Fibroblast of the conjunctiva (primary cell): Measurements from ENCODE around the gene SIVA1.
"Not testable (repeated sequence)": the region's sequence is repeated elsewhere in the genome, so short reads cannot be mapped to it uniquely, and the experiment has no call there.

Experiments
- DNase-seq: peaks from one replicate; pipeline ENCODE4 v3.0.0-alpha.2; 2010; ENCODE audit warnings: low read depth

SIVA1 gene

GRCh38 chr14:104734991-104735779, 17.8 kb upstream of the SIVA1 start:
- DNase-seq = no peak

DNA sequence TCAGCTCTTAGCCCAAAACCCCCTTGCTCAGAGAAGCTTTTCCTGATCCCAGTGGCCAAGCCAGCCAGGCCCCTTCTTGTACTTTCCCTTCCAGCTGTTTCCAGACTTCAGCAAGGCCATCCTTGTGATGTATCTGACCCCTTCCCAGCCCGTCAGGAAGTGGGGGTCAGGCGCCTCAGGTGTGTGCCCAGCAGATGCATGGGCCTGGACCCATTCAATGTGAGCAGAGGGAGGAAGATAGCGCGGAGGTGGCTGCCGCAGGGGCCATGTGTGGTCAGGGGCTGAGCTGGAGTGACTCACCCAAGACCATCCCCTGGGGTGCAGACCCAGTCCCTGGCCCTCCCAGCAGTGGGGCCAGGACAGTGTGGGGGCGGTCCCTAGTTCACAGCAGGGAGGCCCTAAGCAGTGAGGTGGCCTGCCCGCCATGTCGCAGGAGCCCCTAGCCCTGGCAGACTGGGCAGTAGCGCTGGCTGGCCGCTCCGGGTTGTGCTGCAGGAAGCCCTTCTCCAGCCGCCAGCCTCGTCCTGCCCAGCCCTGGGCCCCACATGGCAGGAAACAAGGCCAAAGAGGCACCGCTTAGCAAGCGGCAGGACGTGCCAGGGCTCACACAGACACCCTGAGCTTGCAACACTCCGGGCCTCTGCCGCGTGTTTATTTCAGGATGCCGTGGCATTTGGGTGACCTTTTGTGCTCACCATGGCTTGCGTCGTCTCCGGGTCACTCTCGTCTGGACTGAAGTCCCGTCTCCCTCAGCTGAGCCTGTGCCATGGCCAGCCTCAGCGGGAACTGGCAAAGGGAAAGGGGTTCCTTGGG, 16.9 kb upstream of the SIVA1 start:
- DNase-seq = peak; percentile 31

DNA sequence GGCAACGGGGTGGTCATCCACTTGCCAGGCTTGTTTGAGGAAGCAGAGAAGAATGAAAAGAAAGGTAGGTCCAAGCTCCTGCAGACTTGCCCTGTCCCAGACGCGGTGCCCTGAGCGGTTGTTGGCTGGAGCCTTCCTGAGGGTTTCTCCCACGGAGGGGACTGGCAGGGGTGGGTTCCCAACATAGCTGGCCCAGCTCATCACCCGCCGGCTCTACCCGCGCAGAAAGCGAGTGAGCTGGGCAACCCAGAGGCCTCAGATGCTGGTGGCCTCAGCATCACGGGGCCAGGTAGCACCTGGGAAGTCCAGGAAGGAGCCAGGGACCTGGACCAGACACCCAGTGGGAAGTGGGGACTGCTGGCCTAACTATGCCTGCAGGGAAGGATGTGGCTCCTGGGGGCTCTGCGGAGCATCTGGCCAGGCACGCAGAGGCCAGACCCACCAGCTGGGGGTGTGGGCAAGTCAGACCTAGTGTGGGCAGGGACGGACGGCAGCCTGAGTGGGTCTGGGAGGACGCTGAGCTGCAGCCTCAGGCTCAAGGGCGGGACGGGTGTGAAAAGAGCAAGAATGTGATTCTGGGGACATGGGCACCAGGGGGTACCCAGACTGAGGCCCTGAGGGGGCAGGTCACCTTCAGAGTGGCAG, 14.4 kb upstream of the SIVA1 start:
- DNase-seq = no peak

DNA sequence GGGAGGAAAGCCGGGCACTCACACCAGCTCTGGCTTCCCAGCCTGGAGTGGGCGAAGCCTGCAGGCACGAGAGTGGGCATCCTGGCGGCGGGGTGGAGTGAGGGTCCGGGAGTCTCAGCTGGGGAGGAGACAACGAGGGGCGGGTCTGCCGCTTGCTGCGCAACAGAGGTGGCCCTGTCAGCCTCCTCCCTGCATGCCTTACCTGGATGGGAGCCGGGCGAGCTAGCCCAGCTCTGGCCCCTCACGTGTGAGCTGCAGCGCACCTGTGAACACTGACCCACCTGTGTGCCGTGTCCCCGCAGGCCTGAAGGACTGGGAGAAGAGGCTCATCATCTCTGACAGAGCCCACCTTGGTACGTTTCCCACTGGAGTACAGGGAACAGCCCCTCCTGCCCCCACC, 13.9 kb upstream of the SIVA1 start:
- DNase-seq = no peak

DNA sequence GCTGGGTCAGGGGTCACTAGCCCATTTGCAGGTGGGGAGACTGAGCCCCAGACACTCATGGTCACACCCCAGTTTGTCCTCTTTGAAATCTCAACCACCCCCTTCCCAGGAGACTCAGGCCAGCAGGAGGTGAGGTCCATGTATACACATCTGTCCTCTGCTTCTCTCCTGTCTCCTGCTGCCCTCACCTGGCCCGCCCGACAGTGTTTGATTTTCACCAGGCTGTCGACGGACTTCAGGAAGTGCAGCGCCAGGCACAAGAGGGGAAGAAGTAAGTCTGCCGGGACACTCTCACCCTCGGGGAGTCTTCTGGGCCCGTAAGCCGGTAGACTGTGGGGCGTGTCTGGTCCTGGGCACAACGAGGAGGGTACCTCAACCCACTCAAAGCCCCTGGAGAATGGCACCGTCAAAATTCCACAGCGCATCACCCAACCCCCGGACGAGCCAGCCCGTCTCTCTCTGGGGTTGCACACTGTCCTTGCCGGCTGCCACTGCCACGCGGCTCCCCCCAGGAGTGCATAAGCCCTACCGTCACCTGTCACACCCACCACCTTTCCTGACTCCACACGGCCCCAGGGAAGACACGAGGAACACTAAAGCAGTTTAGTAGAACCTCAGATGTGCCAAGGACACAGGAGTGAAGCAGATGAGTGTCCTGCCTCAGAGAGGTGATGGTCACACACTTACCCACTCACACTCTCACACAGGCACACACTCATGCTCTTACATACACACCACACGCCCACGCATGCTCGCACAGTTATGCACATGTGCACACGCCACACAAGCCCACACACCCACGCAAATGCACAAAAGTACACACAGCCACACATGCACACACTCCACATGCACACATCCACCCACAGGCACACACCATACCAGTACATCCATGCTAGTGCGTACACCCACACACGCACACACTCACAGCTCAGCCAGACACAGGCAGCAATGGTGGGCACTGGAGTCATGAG, 13.1 kb upstream of the SIVA1 start:
- no peak for DNase-seq

DNA sequence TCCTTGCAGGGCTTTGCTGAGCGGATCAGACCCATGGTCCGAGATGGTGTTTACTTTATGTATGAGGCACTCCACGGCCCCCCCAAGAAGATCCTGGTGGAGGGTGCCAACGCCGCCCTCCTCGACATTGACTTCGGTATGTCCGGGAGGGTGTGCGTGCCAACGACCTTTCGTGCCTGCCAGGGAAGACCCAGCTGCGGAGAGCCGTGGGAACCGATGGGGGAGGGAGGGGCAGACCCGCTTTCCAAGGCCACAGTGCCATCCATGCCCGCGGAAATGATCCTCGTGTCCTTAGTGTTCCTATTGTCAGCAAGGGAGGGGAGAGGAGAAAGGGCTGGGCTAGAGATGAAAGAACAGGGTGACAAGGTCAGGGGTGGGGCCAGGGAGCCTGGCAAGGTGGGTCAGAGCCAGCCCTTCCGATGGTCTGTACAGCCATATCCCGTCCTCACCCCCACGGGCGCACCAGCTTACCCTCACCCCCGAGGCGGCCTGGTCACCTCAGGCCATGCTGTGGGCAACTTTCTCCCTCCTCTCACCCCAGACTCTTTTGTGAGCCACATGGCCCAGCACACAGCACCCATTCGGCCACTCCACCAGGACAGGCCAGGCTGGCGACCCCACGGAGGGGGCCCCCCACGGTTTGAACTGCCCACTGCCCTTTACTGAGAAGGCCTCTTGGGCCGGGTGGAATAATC, 11.7 kb upstream of the SIVA1 start:
- DNase-seq = no peak

DNA sequence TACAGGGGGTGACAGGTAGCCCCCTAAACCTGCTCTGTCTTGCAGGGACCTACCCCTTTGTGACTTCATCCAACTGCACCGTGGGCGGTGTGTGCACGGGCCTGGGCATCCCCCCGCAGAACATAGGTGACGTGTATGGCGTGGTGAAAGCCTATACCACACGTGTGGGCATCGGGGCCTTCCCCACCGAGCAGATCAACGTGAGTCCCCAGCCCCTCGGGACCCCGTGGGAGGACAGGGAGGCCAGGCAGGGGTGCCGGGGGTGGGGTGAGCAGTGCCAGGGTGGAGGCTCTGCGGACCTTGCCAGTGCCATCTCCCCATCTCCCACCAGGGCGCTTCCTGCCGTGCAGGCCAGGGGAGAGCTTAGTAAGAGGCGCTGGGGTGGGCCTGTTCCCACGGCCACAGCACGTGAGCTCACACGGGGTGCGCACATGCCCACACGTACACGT, 11.1 kb upstream of the SIVA1 start:
- DNase-seq = no peak

GRCh38 chr14:104742586-104743455, 10.1 kb upstream of the SIVA1 start:
- DNase-seq = no peak

DNA sequence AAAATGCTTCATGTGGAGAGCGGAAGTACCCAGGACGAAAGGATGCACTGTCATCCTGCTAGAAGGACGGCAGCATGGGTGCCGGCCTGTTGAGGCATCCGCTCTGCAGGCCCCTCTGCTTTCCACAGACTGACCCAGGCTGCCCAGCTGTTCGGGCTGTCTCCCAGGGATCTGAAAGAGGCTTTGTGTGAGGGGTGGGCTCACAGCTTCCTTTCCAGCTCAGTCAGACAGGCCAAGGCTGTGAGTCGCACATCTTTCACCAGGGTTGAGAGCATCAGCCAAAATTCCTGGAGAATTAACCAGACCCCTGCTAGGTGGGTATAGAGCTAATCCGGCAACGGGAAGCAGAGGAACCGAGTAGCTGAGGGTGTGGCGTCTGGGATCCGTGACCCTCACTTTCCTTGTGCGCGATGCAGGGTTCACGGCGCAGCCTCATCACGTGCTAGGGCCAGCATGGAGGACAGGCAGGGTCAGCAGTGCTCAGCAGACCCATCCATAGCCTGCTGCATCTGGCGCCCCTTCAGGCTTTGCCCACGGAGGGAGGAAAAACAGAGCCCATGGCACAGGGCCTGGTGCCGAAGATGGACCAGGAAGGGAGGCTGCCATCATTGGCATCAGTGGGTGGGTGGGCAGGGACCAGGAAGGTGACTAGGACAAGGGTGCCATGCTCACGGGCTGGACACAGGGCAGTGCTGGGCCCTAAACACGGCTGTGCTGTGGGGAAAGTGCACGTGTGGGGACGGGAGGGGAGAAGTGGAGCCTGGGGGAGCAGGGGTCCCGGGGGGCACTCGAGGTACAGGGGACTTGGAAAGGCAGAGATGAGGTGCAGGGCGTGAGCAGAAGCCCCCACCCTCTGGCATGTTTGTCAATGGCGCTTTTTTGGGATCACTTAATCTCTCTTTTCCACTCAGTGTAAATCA, 9.2 kb upstream of the SIVA1 start:
- DNase-seq = no peak

GRCh38 chr14:104744484-104744883, 8.5 kb upstream of the SIVA1 start:
- DNase-seq = no peak

DNA sequence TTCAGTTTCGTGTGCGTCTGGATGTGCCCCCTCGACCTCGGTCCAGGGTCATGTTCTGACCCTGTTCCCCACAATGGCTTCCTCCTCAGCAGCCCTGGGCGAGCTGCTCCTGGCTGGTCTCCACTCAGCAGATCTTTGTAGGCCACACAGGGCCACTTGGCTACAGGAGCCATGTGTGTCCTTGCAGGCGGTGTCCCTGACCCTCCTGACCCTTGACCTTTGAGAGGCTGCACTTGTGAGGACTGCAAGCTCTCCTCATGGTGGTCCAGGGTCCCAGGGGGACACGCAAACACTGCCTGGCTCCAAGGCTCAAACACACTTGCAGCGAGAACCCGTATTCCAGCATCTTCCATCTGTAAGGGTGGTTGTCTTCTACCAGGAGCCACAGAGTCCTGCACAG, 7.5 kb upstream of the SIVA1 start:
- DNase-seq = no peak

DNA sequence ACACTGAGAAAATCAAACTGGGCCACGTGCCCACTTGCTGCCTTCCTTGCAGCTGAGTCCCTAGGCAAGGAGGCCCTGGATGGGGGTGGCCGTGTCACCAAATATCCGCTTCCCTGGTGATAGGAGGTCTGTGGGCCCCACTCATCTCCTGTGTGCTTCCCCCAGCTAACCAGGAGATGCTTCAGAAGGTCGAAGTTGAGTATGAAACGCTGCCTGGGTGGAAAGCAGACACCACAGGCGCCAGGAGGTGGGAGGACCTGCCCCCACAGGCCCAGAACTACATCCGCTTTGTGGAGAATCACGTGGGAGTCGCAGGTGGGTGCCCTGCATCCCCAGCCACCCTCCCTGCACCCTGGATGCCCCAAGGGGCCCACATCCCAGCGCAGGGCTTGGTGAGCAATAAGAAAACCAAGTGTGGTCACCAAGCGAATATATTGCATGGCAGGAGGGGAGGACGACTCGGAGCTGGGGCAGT, 6.8 kb upstream of the SIVA1 start:
- no peak for DNase-seq

- DNase-seq = no peak
Observed at GRCh38 chr14:104746934-104747481, 5.9 kb upstream of the SIVA1 start.

DNA sequence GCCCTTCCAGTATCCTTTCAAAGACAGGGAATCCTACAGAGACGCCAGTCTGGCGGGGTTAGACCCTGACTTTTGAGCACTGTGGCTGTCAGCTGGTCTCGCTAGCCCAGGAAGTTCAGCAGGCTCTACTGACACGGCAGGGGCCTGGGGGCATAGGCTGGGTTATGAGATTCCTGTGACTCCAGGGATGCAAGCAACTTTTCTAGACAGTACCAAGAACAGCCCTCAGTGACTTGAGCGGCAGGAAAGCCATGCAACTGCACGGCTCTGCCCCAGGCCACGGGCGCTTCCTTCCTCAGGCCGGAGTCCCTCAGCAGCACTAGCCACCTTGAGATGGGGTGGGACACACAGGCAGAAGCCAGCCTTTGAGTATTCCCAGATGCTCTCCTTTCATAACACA, 5.1 kb upstream of the SIVA1 start:
- DNase-seq = no peak

GRCh38 chr14:104749111-104749649, 3.8 kb upstream of the SIVA1 start:
- peak; percentile 34 for DNase-seq

- DNase-seq = no peak
Observed at GRCh38 chr14:104750056-104750752, 2.7 kb upstream of the SIVA1 start.

- DNase-seq = not testable (repeated sequence)
Observed at GRCh38 chr14:104750753-104751057, 2.2 kb upstream of the SIVA1 start.
